ENCODE measurements around the gene DAPK1.

DNA sequence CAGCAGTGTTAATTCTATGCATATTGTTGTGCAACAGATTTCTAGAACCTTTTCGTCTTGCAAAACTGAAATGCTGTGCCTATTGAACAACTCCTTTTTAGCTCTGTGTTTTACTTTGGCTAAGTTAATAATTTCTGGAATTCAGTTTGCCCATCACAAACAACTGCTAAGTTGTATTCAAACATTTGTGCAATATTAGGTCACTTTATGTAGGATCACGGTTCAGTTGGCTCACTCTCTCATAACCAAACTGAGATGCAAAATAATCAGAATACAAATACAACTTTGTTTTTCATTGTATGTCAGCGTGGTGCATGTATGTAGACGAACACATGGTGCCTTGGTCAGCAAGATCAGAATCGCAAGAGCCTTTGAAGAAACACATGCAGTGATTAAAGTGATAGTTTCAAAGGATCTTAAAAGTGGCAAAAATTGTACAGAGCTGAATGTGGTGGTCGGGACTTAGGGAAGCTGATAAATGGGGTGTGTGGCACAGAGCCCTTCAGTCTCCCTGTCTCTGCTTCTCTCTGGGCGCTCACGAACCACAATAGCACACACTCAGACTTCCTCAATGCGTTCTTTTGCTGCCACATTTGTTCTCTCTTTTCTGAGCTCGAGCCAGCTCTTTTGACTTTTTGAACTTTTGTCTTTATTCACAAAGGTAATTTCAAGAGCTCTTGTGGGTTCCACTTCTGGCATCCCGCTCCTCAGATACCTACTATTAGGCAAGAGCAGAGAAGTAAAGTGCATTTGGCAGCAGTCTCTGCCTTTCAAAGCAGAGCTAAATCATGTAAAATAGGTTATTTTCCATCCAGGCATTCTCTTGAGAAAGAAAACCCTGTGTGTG lies 115.8 kb downstream of the DAPK1 start:
- TF ChIP-seq, protein P1, sequence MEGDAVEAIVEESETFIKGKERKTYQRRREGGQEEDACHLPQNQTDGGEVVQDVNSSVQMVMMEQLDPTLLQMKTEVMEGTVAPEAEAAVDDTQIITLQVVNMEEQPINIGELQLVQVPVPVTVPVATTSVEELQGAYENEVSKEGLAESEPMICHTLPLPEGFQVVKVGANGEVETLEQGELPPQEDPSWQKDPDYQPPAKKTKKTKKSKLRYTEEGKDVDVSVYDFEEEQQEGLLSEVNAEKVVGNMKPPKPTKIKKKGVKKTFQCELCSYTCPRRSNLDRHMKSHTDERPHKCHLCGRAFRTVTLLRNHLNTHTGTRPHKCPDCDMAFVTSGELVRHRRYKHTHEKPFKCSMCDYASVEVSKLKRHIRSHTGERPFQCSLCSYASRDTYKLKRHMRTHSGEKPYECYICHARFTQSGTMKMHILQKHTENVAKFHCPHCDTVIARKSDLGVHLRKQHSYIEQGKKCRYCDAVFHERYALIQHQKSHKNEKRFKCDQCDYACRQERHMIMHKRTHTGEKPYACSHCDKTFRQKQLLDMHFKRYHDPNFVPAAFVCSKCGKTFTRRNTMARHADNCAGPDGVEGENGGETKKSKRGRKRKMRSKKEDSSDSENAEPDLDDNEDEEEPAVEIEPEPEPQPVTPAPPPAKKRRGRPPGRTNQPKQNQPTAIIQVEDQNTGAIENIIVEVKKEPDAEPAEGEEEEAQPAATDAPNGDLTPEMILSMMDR (IDR thresholded peaks at IDR 0.05), result no peak
- TF ChIP-seq POLR2A (IDR thresholded peaks at IDR 0.05), result no peak

All from transverse colon (tissue), 3 donors.